ENCODE measurements around the gene ZKSCAN5.

DNA sequence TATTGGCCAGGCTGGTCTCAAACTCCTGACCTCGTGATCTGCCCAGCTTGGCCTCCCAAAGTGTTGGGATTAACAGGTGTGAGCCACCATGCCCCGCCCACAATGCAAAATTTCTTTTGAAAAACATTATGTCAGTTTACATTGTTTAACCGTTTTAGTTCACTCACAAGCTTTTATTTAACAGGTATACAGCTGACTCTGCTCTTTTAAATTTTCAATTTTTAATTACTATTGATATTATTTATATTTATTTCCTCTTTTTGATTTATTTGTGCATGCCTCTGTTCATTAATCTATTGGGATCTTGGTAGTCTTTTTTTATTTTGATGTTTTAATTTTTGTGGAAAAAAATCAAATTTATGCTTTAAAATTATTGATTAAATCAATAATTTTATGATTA lies 16.9 kb downstream of the ZKSCAN5 start:
- TF ChIP-seq CTCF (conservative IDR thresholded peaks at IDR 0.05; ENCODE audit: low read length) = no peak
- no peak for TF ChIP-seq EZH2phosphoT487 (IDR thresholded peaks at IDR 0.05; ENCODE audit: borderline replicate concordance)
